GM04504 (cell line): ENCODE results near the gene SOX6.

Experiments used
- DNase-seq: peaks from one replicate; pipeline ENCODE4 v3.0.0-alpha.2; 2012; ENCODE audit warnings: low read depth

The SOX6 gene

GRCh38 chr11:16317712-16318111, 38.6 kb downstream of the SOX6 start:
- DNase-seq, result no peak

DNA sequence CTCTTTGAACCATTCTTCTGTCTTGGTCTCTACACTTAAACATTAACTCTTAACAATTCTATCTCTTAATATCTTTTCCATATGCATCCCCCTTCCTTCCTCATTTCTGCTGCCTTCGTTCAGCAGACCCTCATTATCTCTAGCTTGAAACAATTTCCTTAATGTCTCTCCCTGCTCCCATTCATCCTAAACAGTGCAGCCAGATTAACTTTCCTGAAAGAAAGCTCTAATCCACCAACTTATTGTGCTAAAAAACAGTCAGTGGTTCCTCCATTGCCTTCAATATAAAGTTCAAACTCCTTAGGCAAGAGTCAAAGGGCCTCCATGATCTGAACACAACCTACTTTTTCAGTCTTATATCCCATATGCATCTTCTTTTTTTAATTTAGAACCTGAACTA, 42.5 kb downstream of the SOX6 start:
- no peak for DNase-seq

- DNase-seq, result no peak
Measured at GRCh38 chr11:16312233-16312765, 44.0 kb downstream of the SOX6 start.

DNA sequence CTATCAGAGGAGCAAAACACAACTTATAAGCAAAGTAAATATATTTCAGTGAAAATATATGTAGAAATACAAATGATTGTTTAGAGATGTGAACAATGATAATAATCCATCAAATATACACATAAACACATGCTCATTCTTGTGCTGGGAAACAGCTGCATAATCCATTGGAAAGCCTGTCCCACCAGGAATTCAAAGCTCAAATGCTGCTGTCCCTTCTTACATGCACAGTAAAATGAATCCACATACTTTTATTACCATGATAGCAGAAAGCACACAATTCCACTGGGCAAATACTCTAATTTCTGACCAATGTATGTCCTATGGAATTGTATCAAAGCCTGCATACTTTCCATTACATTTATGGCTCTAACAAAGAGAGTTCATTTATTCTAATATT, 44.5 kb downstream of the SOX6 start:
- no peak for DNase-seq

- no peak for DNase-seq
Measured at GRCh38 chr11:16310943-16311342, 45.4 kb downstream of the SOX6 start.

DNA sequence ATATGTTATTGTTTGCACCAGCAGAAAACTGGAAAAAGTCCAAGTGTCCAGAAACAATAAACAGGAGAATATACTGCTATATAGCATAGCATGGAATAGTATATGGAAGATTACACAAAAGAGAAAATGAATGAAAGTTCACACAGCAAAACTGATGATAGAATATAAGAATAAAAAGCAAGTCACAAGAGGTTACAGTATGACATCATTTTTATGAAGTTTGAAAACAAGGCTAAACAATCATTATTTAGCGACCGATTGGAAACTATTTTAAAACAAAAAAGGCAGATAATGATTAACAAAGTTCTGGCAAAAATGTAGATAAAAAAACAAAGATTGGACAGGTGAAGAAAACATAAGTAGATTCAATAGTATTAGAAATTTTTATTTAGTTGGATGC, 47.1 kb downstream of the SOX6 start:
- no peak for DNase-seq

GRCh38 chr11:16301462-16301861, 54.9 kb downstream of the SOX6 start:
- DNase-seq, result no peak

DNA sequence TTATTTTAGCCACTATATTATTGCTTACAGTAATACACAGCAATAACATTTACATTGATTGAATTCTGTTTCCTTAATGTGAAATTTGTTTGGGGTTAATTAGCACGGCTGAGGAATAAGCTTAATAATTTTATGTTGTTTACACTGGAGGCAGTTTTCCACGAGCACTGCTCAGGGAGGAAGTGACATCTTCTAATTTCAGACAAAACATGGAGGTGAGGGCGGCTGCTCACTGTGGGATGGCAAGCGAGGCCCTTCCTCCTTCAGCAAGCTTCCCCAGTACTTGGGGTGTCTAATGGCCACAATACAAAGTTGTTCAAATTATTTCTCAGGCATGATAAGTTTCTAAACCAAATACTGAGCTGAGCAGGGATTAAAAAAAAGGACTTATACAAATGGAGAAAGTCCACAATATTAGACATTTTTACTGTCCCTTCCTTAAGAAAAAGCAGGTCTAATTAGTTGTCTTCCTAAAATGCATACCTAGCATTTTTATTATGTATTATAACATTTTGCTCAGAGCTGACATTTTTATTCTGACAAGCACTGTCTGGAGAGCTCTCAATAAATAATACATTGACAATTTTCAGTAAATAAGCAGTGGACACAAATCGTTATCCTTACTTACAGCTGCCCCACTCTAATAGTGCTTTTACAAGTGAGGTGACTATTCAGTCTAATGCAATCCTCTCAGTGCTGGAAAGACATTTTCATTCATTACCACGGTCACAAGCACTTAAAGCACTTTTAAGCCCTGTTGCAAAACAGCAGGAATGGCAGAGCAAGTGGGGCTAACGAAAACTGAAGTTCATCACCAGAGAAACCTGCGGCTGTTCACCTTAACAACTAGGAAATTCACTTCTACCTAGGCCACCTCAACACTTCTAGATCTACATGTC, 56.2 kb downstream of the SOX6 start:
- DNase-seq, result no peak

DNA sequence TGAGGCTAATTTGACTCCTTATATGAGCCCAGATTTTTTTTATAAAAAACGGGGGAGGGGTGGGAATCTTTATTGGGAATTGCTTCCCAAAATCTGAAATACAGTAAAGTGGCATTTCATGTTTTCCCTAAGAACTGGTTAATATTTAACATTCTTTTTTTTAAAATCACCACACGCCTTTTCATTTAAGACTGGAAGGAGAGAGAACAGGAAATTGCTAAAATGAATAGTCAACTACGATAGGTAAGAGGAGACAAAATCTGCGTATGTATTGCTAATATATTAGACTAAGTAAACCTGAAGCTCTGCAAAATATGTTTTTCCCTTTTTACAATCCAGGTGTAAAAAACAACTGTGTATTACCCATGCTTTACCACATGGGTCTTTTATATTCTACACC, 57.0 kb downstream of the SOX6 start:
- no peak for DNase-seq

- no peak for DNase-seq
Measured at GRCh38 chr11:16297332-16297731, 59.0 kb downstream of the SOX6 start.

DNA sequence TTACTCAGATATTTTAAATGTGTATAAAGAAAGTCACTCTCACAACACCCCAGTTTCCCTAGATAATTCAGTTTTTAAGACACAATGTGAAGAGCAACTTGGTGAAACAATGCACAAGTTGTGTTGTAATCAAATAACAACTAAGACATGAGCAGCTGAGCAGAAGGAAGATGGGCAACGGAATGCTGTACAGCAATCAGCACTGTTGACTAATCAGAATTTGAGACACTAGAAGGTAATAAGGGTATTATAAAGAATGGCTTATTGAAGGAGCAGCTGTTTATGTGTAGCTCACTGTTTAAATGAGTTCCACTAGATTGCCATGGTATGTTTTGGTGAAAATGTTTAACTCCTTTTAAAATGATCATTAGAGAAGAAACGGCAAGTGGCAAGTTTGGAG, 60.1 kb downstream of the SOX6 start:
- DNase-seq, result no peak

DNA sequence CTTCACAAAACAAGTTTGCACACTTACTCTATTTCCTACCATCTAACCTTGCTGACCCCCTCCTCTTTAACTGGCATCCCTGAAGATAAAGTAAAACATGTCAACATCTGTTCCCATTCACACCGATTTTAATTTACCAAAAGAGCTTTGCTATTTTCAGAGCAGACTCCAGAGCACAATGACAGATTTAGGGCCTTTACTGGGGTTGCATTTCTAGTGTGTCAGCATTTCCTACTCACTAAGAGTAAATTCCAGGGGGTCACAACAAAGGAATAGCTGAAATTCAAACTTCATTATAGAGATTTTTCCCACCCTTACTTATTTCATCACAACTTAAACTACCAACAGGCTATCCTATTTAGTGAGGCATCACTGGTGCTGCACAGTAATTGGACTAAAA, 60.8 kb downstream of the SOX6 start:
- DNase-seq, result no peak

- peak; percentile 3 for DNase-seq
Measured at GRCh38 chr11:16293204-16293681, 63.1 kb downstream of the SOX6 start.

DNA sequence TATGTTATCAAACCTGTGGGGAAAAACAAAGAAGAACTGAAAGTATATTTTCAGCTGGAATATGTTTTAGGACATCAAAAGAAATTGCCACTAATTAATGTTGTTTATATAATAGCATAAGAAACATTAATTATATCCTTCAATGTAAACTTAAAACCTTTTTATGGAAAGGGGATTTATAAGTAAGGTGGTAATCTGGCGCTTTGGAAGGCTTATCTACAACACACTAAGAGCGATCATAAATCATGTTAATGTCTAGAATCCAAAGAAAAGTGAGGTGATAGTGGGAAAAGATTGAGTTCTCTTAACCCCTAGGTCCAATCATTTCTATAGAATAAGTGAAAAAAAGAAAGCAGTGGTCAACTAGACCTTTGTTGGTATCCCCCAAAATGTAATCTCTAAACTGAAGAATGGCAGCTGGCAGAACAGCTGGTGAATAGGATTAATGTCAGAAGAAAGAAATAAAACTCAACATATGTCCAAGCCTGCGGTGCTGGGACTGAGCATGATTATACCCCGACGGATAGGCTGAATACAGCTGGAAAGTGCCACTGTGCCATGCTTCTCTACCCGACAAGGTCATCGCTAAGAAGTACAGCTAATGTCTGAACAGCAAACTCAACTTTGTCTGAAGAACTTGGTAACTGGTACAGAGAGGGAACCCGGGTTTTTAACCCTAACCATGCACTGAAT, 64.0 kb downstream of the SOX6 start:
- DNase-seq, result no peak

- DNase-seq, result no peak
Measured at GRCh38 chr11:16291729-16292128, 64.6 kb downstream of the SOX6 start.

GRCh38 chr11:16289541-16289940, 66.8 kb downstream of the SOX6 start:
- no peak for DNase-seq

GRCh38 chr11:16287630-16288280, 68.6 kb downstream of the SOX6 start:
- DNase-seq, result no peak

GRCh38 chr11:16286095-16286494, 70.3 kb downstream of the SOX6 start:
- no peak for DNase-seq

DNA sequence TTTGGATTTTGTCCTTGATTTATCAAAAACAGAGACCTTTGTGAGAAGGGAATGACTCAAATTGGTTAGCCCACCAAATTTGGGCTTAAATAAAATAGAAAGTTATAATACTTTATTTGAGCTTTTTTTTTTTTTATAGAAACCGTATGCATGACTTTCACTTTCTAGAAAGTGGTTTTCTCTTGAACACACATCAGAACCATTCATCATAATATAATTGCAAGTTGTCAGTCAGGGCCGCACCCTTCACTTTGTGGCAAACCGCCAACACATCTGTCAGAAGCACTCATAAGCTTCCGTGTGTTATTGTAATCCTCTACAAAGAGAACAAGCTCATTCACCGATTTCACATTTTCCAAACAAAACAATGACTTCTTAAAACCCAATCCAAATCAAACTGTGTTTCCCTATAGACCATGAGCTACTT, 76.1 kb downstream of the SOX6 start:
- no peak for DNase-seq

DNA sequence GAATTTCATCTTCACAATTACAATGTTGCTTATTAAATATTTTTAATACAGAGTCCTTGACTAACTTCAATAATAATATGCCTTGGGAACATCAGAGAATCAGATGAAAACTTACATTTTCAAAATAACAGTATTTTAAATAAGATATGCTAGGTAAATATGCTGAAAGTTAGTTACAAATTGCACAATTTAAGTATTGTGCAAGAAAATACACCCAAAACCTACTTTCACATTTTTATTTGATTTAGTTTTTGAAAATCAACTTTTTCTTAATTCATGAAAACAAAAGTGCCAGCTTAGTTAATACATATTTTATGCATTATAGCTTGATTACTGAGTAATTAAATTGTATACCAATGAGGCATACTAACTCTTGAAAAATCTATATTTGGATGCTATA, 76.8 kb downstream of the SOX6 start:
- DNase-seq, result no peak

DNA sequence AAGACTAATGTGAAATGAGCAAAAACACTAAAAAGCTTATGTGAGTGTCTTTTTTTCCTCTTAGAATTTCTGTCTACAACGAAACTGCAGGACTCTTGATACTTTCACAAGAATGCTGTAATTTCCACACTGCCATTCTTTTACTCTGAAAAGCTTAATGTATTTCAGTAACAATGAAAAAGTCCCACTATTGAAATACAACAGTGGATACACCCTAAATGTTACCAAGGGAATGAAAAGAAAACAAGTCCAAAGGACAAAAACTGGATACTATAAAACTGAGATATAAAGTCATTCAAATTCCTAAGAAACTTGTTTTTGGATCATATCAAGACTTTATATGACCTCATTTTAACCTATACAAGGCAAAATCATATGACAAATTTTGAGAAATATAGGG, 77.4 kb downstream of the SOX6 start:
- no peak for DNase-seq

DNA sequence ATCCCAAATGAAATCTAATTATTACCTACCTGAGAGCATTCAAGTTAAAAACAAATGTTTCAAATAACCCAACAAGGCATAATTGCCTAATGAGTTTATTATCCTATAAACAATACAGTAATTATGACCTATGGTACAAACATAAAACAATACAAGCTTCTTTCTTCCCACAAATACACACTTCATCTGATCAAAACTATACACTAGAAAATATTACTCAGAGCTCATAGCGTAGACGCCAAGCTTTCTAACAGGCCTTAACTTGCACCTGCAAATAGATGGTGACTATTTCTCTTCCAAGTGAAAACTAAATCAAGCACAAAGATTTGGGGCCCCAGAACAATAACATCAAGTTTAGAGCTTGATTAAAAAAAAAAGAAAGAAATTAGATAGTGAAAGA, 78.1 kb downstream of the SOX6 start:
- DNase-seq, result no peak

GRCh38 chr11:16276251-16276650, 80.1 kb downstream of the SOX6 start:
- DNase-seq, result no peak
